ENCODE measurements around the gene RASSF5. TPM values are rescaled to one million over a fixed set of nuclear protein-coding genes. Genes with fewer than 3 reads are reported as not detected.

The RASSF5 gene
- 10 to 100 TPM in 1 of 4 donors, 1 to 10 TPM in 3; 4.6 to 14.0 (median 7.8) TPM for total RNA-seq

GRCh38 chr1:206507284-206508129 is at the start of gene RASSF5:
TSS of gene RASSF5 (plus strand) at chr1:206507531. CDS start at chr1:206507603, 72 bp downstream.
- H3K27me3 ChIP-seq, result peaks cover 48% of the 10 kb centered on the region
- H3K27ac ChIP-seq, result peak within 1 kb of the TSS; percentile 27 to 44 (median 38)
- peak within 1 kb of the TSS; percentile 19 to 64 (median 52) for H3K4me3 ChIP-seq
- in situ Hi-C loops (cut with MboI; ENCODE audit: low pct_ligation_motif_present in 1 of 4, low pct_unique_long_range_greater_than_20kb in 1 of 4, low sequenced_read_pairs in 3 of 4) (no loop called here), intact Hi-C loops (cut with DNase I; ENCODE audit: low total_unique reads) (no loop called here)
- H3K4me1 ChIP-seq, result peaks cover 0 to 30% (median 21%) of the 10 kb centered on the region in 4 donors
- H3K36me3 ChIP-seq, result no peaks in the 10 kb centered on the region
- DNase-seq, result peak; percentile 86
- TF ChIP-seq POLR2A (IDR thresholded peaks at IDR 0.05) (peak; percentile 39), CTCF (IDR thresholded peaks at IDR 0.05) (no peak), EP300 (IDR thresholded peaks at IDR 0.05; ENCODE audit: low read depth) (no peak), POLR2AphosphoS5 (IDR thresholded peaks at IDR 0.05) (peak; percentile 52 to 71 (median 69))
- WGBS, 2 donors (ENCODE audit: low coverage in 1 of 2), result 1% methylated on average over 57 of the region's 97 CpGs; no CpG with 5 or more reads in 1 of the 2 donors
- no peaks in the 10 kb centered on the region for H3K9me3 ChIP-seq

GRCh38 chr1:206459703-206460102 is 47.6 kb upstream of the RASSF5 start:
- Histone ChIP-seq H3K9me3 (no peaks in the 10 kb centered on the region), H3K36me3 (no peaks in the 10 kb centered on the region), H3K4me1 (peaks cover 0 to 17% (median 9%) of the 10 kb centered on the region in 4 donors), H3K4me3 (no peak overlapping the region), H3K27me3 (no peaks in the 10 kb centered on the region), H3K27ac (no peak overlapping the region)
- TF ChIP-seq POLR2AphosphoS5 (IDR thresholded peaks at IDR 0.05) (no peak), EP300 (IDR thresholded peaks at IDR 0.05; ENCODE audit: low read depth) (no peak), POLR2A (IDR thresholded peaks at IDR 0.05) (no peak), CTCF (IDR thresholded peaks at IDR 0.05) (no peak)
- intact Hi-C loops (cut with DNase I; ENCODE audit: low total_unique reads) (no loop called here), in situ Hi-C loops (cut with MboI; ENCODE audit: low pct_ligation_motif_present in 1 of 4, low pct_unique_long_range_greater_than_20kb in 1 of 4, low sequenced_read_pairs in 3 of 4) (no loop called here)
- DNase-seq, result no peak
- 95 to 100% methylated on average over 3 to 4 of the region's 4 CpGs for WGBS, 2 donors (ENCODE audit: low coverage in 1 of 2)

GRCh38 chr1:206460836-206461426 is 46.4 kb upstream of the RASSF5 start:
- intact Hi-C loops (cut with DNase I; ENCODE audit: low total_unique reads) (no loop called here), in situ Hi-C loops (cut with MboI; ENCODE audit: low pct_ligation_motif_present in 1 of 4, low pct_unique_long_range_greater_than_20kb in 1 of 4, low sequenced_read_pairs in 3 of 4) (no loop called here)
- no peaks in the 10 kb centered on the region for H3K27me3 ChIP-seq
- H3K27ac ChIP-seq, result no peak overlapping the region
- no peak for TF ChIP-seq POLR2A (IDR thresholded peaks at IDR 0.05)
- TF ChIP-seq CTCF (IDR thresholded peaks at IDR 0.05), result no peak
- H3K4me1 ChIP-seq, result peaks cover 0 to 12% (median 8%) of the 10 kb centered on the region in 4 donors
- H3K36me3 ChIP-seq, result no peaks in the 10 kb centered on the region
- 86% methylated on average over 17 of the region's 17 CpGs; no CpG with 5 or more reads in 1 of the 2 donors for WGBS, 2 donors (ENCODE audit: low coverage in 1 of 2)
- H3K4me3 ChIP-seq, result no peak overlapping the region
- no peak for DNase-seq
- H3K9me3 ChIP-seq, result no peaks in the 10 kb centered on the region

- Histone ChIP-seq H3K27me3 (no peaks in the 10 kb centered on the region), H3K4me1 (peaks cover 0 to 6% (median 3%) of the 10 kb centered on the region in 4 donors), H3K36me3 (no peaks in the 10 kb centered on the region), H3K27ac (no peak overlapping the region), H3K4me3 (no peak overlapping the region), H3K9me3 (no peaks in the 10 kb centered on the region)
- intact Hi-C loops (cut with DNase I; ENCODE audit: low total_unique reads), result no loop called here
- WGBS, 2 donors (ENCODE audit: low coverage in 1 of 2), result 62 to 70% methylated on average over 6 to 9 of the region's 9 CpGs
- peak; percentile 82 for DNase-seq
- TF ChIP-seq POLR2A (IDR thresholded peaks at IDR 0.05) (no peak), CTCF (IDR thresholded peaks at IDR 0.05) (peak; percentile 79 to 88 (median 84))
- in situ Hi-C loops (cut with MboI; ENCODE audit: low pct_ligation_motif_present in 1 of 4, low pct_unique_long_range_greater_than_20kb in 1 of 4, low sequenced_read_pairs in 3 of 4), result no loop called here
Measured at GRCh38 chr1:206461602-206462455, 45.5 kb upstream of the RASSF5 start.

Measured in transverse colon (tissue), 4 donors.